Bronchial epithelial cell (primary cell): ENCODE results near the gene CTSE. TPM values are rescaled to one million over a fixed set of nuclear protein-coding genes. Genes with fewer than 3 reads are reported as not detected.
A peak's percentile ranks its signal among the peaks of the same experiment; 100 is the strongest.

Experiments used
- DNase-seq: peaks from one replicate; pipeline ENCODE4 v3.0.0-alpha.2; 2010; ENCODE audit warnings: low read depth
- FAIRE-seq: peaks from 2 replicates; lab custom pipeline; 2011; peaks lifted over from hg19 to GRCh38; lab: Jason Lieb, UNC
- H3K27me3 ChIP-seq: 2 replicates; pipeline ENCODE4 v1.5.1; 2011; ENCODE audit warnings: low read length; ENCODE audit not compliant: control insufficient read depth, insufficient read depth
- H3K36me3 ChIP-seq: 2 replicates; pipeline ENCODE4 v1.5.1; 2011; ENCODE audit warnings: low read length; ENCODE audit not compliant: control insufficient read depth, insufficient read depth
- H3K4me3 ChIP-seq: 2 replicates; pipeline ENCODE4 v1.5.1; 2011; ENCODE audit warnings: mild to moderate bottlenecking, low read depth, low read length, control low read depth
- total RNA-seq: library from RNA; depleted of rRNA; stranded (reverse); fragments of >200 nt; gene quantifications from 2 replicates; pipeline ENCODE4 v1.2.1, GENCODE V29; 2014
- TF ChIP-seq, protein P1 (sequence below): IDR thresholded peaks from 2 replicates; pipeline ENCODE4 v1.5.1; 2011; ENCODE audit warnings: mild to moderate bottlenecking, moderate library complexity, low read length, control low read depth, inconsistent platforms; ENCODE audit not compliant: insufficient read depth, severe bottlenecking

Gene CTSE
- not detected in 2 replicates for total RNA-seq

DNA sequence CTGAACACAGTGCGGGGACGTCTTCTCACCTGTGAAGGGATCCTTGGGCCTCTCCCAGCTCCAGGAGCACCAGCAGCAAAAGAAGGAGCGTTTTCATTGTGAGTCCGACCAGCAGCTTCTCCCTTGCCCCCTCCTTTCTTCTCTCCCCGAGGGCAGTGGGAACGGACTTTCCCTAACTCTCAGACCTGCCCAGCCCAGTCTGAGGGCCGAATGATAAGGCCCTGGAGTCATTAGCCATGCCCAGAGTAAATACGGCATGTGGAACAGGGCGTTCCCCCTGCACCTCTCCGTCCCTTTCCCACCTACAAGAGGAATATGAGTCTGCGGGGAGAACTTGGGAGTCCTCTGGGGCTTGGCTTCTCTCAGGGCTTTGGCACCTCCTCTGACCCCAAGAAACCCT is at the start of gene CTSE:
TSS of gene CTSE (minus strand) at position 201 of the 400 bp plus-strand sequence. CDS start at position 97, 104 bp downstream.
- DNase-seq (peak; percentile 23), FAIRE-seq (no peak)
- no peaks in the 10 kb centered on the region for H3K36me3 ChIP-seq
- no peaks in the 10 kb centered on the region for H3K27me3 ChIP-seq
- TF ChIP-seq, protein P1, sequence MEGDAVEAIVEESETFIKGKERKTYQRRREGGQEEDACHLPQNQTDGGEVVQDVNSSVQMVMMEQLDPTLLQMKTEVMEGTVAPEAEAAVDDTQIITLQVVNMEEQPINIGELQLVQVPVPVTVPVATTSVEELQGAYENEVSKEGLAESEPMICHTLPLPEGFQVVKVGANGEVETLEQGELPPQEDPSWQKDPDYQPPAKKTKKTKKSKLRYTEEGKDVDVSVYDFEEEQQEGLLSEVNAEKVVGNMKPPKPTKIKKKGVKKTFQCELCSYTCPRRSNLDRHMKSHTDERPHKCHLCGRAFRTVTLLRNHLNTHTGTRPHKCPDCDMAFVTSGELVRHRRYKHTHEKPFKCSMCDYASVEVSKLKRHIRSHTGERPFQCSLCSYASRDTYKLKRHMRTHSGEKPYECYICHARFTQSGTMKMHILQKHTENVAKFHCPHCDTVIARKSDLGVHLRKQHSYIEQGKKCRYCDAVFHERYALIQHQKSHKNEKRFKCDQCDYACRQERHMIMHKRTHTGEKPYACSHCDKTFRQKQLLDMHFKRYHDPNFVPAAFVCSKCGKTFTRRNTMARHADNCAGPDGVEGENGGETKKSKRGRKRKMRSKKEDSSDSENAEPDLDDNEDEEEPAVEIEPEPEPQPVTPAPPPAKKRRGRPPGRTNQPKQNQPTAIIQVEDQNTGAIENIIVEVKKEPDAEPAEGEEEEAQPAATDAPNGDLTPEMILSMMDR: no peak
- H3K4me3 ChIP-seq: no peak within 1 kb of the TSS

DNA sequence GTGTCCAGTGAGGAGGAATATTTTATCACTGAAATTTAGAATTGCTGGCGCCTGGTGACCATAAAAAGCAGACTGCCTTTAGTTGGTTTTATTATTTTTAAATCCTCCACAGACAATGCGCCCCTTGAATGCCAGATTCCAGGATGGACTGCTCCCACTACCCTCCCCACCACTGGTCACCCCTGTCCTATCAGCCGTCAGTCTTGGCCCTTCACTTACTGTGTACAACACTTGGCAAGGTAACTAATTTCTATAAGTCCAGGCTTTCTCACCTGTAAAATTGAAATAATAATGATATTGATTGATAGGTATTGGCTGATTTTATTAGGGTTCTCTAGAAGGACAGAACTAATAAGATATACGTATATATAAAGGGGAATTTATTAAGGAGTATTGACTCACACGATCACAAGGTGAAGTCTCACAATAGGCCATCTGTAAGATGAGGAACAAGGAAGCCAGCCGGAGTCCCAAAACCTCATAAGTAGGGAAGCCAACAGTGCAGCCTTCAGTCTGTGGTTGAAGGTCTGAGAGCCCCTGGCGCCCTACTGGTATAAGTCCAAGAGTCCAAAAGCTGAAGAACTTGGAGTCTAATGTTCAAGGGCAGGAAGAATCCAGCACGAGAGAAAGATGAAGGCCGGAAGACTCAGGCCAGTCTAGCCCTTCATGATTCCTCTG is 47.1 kb upstream of the CTSE start:
- peaks cover 5% of the 10 kb centered on the region for H3K27me3 ChIP-seq
- no peak for DNase-seq
- H3K4me3 ChIP-seq: no peak overlapping the region
- TF ChIP-seq, protein P1: no peak
- no peak for FAIRE-seq
- no peaks in the 10 kb centered on the region for H3K36me3 ChIP-seq

DNA sequence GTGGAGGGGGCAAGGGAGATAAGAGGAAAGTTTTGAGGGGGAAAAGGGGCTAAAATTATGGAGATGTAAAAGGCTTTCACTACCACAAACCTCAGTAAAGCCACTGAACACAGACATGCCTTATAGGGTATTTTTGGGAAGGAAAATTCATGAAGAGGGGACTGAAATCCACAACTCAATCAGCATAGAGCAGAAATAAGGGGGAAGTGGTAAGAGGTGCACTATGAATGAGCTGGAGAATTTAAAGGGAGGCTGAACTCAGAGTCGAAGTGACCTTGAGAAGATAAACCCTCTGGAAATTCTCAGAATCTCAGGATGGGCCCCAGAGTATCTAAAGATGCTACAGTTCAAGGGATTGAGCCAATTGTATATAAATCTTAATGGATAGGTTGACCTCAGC is 44.6 kb upstream of the CTSE start:
- no peak for FAIRE-seq

DNA sequence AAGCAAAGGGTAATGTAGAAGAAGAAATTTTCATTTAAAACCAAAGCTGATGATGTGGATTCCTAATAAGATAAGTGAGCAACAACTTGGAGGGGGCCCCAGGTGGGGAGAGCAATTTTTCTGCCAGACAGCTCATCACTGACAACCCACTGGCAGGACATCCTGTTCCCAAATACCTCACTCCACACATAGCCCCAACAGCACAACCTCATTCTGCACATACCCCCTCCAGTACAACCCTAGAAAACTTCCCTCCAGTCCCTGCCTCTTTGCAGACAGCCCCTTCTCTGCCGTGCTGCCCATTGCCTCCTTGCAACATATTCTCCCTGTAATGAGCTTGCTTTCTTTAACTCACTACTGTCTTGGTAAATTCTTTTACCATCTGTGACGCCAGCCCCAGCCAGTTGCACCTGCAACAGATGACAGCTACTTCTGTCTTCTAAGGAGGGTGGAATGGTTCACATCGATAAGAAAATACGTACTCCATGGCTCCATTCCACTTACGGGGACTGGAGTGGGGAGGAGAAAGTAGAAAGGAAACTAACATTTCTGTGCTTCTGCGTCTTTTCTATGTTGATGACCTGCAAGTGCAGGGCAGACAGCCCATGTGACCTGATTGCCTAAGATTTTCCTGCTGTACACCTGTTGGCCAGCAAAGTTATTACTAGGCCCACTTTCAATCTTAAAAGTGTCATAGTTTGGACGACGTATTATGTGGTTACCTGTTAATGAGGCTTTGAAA is 44.0 kb upstream of the CTSE start:
- DNase-seq (no peak), FAIRE-seq (no peak)
- TF ChIP-seq, protein P1: no peak
- H3K36me3 ChIP-seq: no peaks in the 10 kb centered on the region
- no peak overlapping the region for H3K4me3 ChIP-seq
- H3K27me3 ChIP-seq: peaks cover 5% of the 10 kb centered on the region

More for the DNA sequence above, 44.6 kb upstream of the CTSE start:
- Histone ChIP-seq H3K27me3 (peaks cover 5% of the 10 kb centered on the region), H3K4me3 (no peak overlapping the region), H3K36me3 (no peaks in the 10 kb centered on the region)
- no peak for DNase-seq
- TF ChIP-seq, protein P1: no peak

DNA sequence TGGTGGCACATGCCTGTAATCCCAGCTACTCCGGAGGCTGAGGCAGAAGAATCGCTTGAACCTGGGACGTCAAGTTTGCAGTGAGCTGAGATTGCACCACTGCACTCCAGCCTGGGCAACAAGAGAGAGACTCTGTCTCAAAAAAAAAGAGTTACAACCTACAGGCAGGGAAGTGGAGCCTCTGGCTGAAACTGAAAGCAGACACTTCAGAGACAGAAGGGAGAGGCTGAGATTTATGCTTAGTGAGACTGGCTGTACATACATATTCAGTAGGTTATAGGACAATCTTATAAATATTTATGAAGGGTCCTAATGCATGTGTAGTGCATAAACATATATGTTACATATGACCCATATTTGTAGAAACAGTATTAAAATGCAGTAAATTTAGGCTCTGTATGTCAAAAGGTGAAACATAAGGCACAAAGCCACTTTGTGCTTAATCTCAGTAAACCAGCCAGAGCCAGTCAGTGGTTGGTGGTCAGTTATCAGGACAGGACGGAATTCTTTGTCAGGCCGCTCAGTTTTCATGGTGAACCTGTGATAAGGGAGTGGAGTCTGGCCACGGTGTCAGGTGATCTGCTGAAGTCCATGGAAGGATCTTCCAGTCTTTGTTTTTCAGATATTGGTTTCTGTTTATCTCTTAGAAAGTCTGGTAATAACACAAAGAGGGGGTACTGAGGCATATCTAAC is 42.9 kb upstream of the CTSE start:
- Histone ChIP-seq H3K4me3 (no peak overlapping the region), H3K36me3 (no peaks in the 10 kb centered on the region), H3K27me3 (peaks cover 5% of the 10 kb centered on the region)
- DNase-seq (no peak), FAIRE-seq (no peak)
- TF ChIP-seq, protein P1: no peak
